Measurements from ENCODE around the gene BOD1L1.

Gene BOD1L1

DNA sequence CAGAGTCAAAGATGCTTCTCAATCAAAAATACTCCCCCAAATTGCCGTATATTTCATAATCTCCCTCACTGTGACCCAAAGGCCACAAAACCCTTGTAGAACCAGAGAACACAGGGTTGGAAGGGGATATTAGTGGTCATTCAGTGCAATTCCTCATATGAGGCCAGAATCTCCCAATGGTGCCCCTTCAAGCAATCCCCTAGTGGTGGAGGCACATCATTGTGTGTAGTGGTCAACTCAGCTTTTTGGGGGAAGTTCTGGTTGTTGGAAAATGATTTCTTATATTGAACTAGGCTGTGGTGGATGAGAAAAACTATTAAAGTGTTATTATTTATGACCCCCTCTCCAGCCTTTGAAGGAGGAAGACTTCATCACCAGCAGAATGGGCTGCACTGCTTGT, 17.6 kb upstream of the BOD1L1 start:
- peaks cover 0 to 4% of the 10 kb centered on the region in 2 donors for H3K4me1 ChIP-seq (ENCODE audit: control insufficient read depth in 1 of 2, insufficient read depth in 2 of 2, low read length in 2 of 2)
- H3K9me3 ChIP-seq (ENCODE audit: control insufficient read depth in 1 of 2, low read length in 2 of 2) = no peaks in the 10 kb centered on the region
- no peaks in the 10 kb centered on the region for H3K36me3 ChIP-seq (ENCODE audit: control insufficient read depth in 1 of 2, insufficient read depth in 2 of 2, low read length in 2 of 2)
- no peaks in the 10 kb centered on the region for H3K27me3 ChIP-seq (ENCODE audit: low read depth, low read length)
- H3K27ac ChIP-seq (ENCODE audit: low read length) = no peak overlapping the region
- H3K4me3 ChIP-seq (ENCODE audit: low read depth in 1 of 2, low read length in 2 of 2) = no peak overlapping the region

DNA sequence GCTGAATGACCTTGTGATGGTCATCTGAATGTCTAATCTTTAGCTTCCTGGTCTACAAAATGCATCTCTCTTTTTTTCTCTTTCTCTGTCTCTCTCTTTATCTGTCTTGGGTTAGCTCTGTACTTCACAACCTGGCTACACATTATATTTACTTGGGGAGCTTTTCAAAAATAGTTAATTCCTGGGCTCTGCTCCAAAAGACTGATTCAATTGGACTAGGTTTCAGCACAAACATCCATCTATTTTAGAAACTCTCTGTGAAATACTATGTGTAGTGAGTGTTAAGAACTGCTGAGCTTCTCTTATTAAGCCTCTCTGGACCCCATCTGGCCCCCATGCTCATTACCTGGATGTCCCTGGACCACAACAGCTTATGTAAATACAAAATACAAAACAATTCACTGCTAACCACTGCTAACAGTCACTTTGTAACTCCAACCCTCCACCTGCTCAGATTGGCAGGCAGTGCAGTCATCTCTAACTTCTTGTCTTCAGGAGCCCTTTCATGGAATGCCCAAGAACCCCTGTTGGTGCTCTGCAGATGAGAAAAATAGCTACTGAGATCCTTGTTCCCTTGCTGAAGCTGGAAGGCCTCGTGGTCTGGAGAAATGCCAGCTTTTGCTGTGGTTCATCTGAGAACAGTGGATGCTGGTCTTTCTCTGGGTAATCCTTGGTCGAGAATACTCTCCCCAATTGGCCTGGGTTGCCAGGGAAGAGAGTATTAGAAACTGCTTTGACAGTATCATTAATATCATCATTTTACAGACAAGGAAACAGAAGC, 14.8 kb upstream of the BOD1L1 start:
- peaks cover 0 to 4% of the 10 kb centered on the region in 2 donors for H3K4me1 ChIP-seq (ENCODE audit: control insufficient read depth in 1 of 2, insufficient read depth in 2 of 2, low read length in 2 of 2)
- H3K27ac ChIP-seq (ENCODE audit: low read length) = no peak overlapping the region
- no peak overlapping the region for H3K4me3 ChIP-seq (ENCODE audit: low read depth in 1 of 2, low read length in 2 of 2)
- H3K9me3 ChIP-seq (ENCODE audit: control insufficient read depth in 1 of 2, low read length in 2 of 2) = no peaks in the 10 kb centered on the region
- no peaks in the 10 kb centered on the region for H3K36me3 ChIP-seq (ENCODE audit: control insufficient read depth in 1 of 2, insufficient read depth in 2 of 2, low read length in 2 of 2)
- no peaks in the 10 kb centered on the region for H3K27me3 ChIP-seq (ENCODE audit: low read depth, low read length)

DNA sequence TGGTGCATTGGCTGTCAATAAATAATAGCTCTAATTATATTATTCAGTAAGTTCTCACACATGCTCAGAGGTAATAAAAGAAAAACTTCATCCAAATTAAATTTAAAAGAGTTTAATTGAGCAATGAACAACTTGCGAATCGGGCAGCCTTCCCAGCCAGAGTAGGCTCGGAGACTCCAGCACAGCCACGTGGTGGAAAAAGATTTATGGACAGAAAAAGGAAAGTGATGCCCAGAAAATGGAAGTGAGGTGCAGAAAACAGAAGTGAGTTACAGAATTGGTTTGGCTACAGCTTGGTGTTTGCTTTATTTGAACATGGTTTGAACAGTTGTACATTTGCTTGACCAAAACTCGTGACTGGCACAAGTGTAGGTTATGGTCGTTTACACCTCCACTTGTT, 13.6 kb upstream of the BOD1L1 start:
- Histone ChIP-seq H3K4me1 (ENCODE audit: control insufficient read depth in 1 of 2, insufficient read depth in 2 of 2, low read length in 2 of 2) (peaks cover 0 to 4% of the 10 kb centered on the region in 2 donors), H3K27ac (ENCODE audit: low read length) (no peak overlapping the region), H3K36me3 (ENCODE audit: control insufficient read depth in 1 of 2, insufficient read depth in 2 of 2, low read length in 2 of 2) (no peaks in the 10 kb centered on the region), H3K9me3 (ENCODE audit: control insufficient read depth in 1 of 2, low read length in 2 of 2) (no peaks in the 10 kb centered on the region), H3K27me3 (ENCODE audit: low read depth, low read length) (no peaks in the 10 kb centered on the region), H3K4me3 (ENCODE audit: low read depth in 1 of 2, low read length in 2 of 2) (no peak overlapping the region)

DNA sequence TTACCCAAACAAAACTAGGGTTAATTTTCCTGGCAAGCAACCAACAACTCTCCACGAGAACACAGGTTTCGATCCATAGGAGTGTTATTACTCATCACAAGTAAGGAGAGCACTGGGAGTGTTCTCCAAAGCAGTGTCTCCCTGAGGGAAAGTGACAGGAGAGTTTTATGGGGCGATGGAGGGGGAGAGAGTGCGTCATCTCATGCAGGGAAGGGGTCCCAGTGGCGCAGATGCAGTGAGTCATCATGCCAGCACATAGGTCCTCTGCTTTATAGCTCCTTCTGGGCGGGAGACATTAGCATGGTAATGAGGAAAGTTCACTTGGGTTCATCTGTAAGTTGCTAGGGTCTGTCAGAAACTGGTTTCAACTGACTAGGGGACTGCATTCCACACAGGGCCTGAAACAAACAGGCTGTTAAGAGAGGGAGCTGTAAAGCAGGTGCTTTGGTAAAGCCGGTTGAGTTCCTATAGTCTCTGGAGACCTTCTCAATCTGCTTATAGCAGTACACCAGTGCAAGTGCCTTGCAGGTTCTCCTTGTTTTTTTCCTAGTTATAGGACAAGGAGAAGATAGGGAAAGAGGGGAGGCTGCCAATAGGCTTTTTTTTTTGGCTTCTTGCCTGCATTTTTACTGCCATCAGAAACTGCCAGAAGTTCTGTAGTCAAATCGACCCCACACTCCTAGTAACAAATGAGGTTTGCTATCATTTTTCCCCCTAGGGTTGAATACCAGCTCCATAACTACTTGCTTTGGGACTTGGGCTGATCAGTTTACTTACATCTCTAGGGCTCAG, 12.8 kb upstream of the BOD1L1 start:
- H3K27ac ChIP-seq (ENCODE audit: low read length) = no peak overlapping the region
- no peak overlapping the region for H3K4me3 ChIP-seq (ENCODE audit: low read depth in 1 of 2, low read length in 2 of 2)
- no peaks in the 10 kb centered on the region for H3K36me3 ChIP-seq (ENCODE audit: control insufficient read depth in 1 of 2, insufficient read depth in 2 of 2, low read length in 2 of 2)
- no peaks in the 10 kb centered on the region for H3K27me3 ChIP-seq (ENCODE audit: low read depth, low read length)
- H3K9me3 ChIP-seq (ENCODE audit: control insufficient read depth in 1 of 2, low read length in 2 of 2) = no peaks in the 10 kb centered on the region
- peaks cover 0 to 4% of the 10 kb centered on the region in 2 donors for H3K4me1 ChIP-seq (ENCODE audit: control insufficient read depth in 1 of 2, insufficient read depth in 2 of 2, low read length in 2 of 2)

- Histone ChIP-seq H3K4me1 (ENCODE audit: control insufficient read depth in 1 of 2, insufficient read depth in 2 of 2, low read length in 2 of 2) (no peaks in the 10 kb centered on the region), H3K27ac (ENCODE audit: low read length) (no peak overlapping the region), H3K9me3 (ENCODE audit: control insufficient read depth in 1 of 2, low read length in 2 of 2) (no peaks in the 10 kb centered on the region), H3K36me3 (ENCODE audit: control insufficient read depth in 1 of 2, insufficient read depth in 2 of 2, low read length in 2 of 2) (no peaks in the 10 kb centered on the region), H3K4me3 (ENCODE audit: low read depth in 1 of 2, low read length in 2 of 2) (no peak overlapping the region), H3K27me3 (ENCODE audit: low read depth, low read length) (no peaks in the 10 kb centered on the region)
Observed at GRCh38 chr4:13635286-13635799, 7.8 kb upstream of the BOD1L1 start.

DNA sequence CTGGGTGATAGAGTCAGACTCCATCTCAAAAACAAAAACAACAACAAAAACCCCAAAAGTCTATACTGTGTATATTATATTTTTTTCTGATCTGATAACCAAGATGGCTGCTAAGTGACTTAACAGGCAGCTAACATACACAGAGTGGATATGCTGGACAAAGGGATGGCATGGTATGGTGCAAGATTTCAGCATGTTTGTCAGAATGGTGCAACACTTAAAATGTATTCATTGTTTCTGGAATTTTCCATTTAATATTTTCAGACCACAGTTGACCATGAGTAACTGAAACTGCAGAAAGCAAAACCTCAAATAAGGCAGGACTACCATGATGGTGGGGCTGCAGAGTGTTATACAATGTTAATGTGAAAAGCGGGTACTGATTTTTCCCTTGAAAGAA, 6.1 kb upstream of the BOD1L1 start:
- peaks cover 0 to 2% of the 10 kb centered on the region in 2 donors for H3K4me1 ChIP-seq (ENCODE audit: control insufficient read depth in 1 of 2, insufficient read depth in 2 of 2, low read length in 2 of 2)
- H3K36me3 ChIP-seq (ENCODE audit: control insufficient read depth in 1 of 2, insufficient read depth in 2 of 2, low read length in 2 of 2) = no peaks in the 10 kb centered on the region
- no peak overlapping the region for H3K27ac ChIP-seq (ENCODE audit: low read length)
- no peaks in the 10 kb centered on the region for H3K27me3 ChIP-seq (ENCODE audit: low read depth, low read length)
- no peak overlapping the region for H3K4me3 ChIP-seq (ENCODE audit: low read depth in 1 of 2, low read length in 2 of 2)
- H3K9me3 ChIP-seq (ENCODE audit: control insufficient read depth in 1 of 2, low read length in 2 of 2) = no peaks in the 10 kb centered on the region

DNA sequence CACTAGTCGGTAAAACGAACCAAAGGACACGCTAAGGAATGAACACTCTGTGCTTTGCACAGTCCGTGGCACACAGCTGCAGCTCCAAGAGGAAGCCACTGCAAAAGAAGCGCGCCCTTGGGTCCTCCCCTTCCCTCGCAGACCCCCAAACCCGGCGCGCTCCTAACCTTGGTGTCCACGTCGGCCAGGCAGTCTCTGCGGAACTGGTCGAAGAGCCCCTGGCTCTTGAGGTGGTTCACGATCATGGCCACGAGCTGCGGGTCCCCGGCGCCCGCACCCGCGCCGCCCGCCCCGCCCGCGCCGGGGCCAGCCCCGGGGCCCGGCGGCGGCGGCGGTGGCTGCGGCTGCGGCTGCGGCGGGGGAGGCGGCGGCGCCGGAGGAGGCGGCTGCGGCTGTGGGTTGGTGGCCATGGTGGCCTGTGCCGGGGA, 333 bp downstream of the BOD1L1 start:
- Histone ChIP-seq H3K4me1 (ENCODE audit: control insufficient read depth in 1 of 2, insufficient read depth in 2 of 2, low read length in 2 of 2) (peaks cover 7 to 31% of the 10 kb centered on the region in 2 donors), H3K27me3 (ENCODE audit: low read depth, low read length) (no peaks in the 10 kb centered on the region), H3K9me3 (ENCODE audit: control insufficient read depth in 1 of 2, low read length in 2 of 2) (no peaks in the 10 kb centered on the region), H3K27ac (ENCODE audit: low read length) (peak overlapping the region; percentile 69), H3K4me3 (ENCODE audit: low read depth in 1 of 2, low read length in 2 of 2) (peak overlapping the region; percentile 97 to 99), H3K36me3 (ENCODE audit: control insufficient read depth in 1 of 2, insufficient read depth in 2 of 2, low read length in 2 of 2) (peaks cover 0 to 6% of the 10 kb centered on the region in 2 donors)

DNA sequence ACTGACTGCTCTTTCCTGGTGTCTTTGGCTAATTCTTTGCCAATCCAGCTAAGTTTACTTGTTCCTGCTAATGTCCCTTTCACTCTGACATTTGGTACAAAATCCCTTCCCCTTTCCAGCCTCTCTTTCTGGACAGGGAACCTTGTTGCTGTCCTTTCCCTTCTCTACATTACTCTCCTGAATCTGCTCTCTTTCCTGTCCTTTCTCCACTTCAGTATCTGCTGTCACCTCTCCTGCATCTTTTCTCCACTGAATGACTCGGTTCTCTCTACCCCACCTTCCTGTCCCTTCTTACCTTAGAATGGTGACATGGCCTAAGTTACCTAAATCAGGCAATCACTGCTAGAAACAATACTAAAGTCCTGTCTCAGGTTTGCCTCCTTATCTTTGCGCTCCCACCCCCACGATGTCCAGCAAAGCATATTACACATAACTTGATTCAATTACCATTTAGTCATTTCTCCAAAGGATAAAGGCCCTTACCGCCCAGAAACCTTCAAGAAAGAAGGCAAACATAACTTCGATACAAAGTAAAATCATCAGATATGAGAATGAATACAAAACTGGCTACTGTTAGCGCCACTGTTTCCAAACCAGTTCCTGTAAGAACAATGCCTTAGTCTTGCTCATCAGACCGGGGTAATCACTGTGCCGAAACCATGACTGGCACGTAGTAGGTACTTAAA, 890 bp downstream of the BOD1L1 start:
- Histone ChIP-seq H3K36me3 (ENCODE audit: control insufficient read depth in 1 of 2, insufficient read depth in 2 of 2, low read length in 2 of 2) (peaks cover 0 to 6% of the 10 kb centered on the region in 2 donors), H3K4me1 (ENCODE audit: control insufficient read depth in 1 of 2, insufficient read depth in 2 of 2, low read length in 2 of 2) (peaks cover 7 to 31% of the 10 kb centered on the region in 2 donors), H3K9me3 (ENCODE audit: control insufficient read depth in 1 of 2, low read length in 2 of 2) (no peaks in the 10 kb centered on the region), H3K27me3 (ENCODE audit: low read depth, low read length) (no peaks in the 10 kb centered on the region), H3K27ac (ENCODE audit: low read length) (peak overlapping the region; percentile 69), H3K4me3 (ENCODE audit: low read depth in 1 of 2, low read length in 2 of 2) (peak overlapping the region; percentile 97 to 99)

DNA sequence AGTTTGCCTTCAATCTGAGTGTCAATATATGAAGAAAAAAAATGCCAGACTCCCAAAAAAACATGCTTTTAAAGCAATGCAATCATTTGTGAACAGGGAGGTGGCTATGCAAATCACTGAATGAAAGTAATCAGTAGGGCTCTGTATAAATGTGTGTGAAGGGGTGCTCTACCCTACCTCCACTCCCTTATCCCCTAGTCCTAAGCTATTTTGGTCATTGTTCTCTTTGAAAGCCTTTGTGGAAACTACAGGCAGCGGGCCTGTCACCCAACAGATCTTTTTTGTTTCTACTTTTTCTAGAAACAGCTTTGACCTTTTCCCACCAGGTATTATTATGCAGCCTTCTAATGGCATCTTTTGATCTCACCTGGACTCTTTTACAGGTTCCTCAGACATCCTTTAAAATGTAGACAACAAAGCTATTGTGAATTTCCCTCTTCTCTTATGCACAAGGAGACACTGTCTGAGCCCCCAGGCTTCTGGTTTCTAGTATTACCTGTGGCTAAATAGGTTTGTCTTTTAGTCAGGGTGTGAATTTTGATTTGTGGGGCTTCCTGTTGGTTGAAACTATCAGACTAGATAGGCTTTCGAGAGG, 9.2 kb downstream of the BOD1L1 start:
- H3K9me3 ChIP-seq (ENCODE audit: control insufficient read depth in 1 of 2, low read length in 2 of 2) = no peaks in the 10 kb centered on the region
- H3K27me3 ChIP-seq (ENCODE audit: low read depth, low read length) = no peaks in the 10 kb centered on the region
- no peak overlapping the region for H3K27ac ChIP-seq (ENCODE audit: low read length)
- peaks cover 27 to 34% of the 10 kb centered on the region in 2 donors for H3K36me3 ChIP-seq (ENCODE audit: control insufficient read depth in 1 of 2, insufficient read depth in 2 of 2, low read length in 2 of 2)
- H3K4me3 ChIP-seq (ENCODE audit: low read depth in 1 of 2, low read length in 2 of 2) = no peak overlapping the region
- H3K4me1 ChIP-seq (ENCODE audit: control insufficient read depth in 1 of 2, insufficient read depth in 2 of 2, low read length in 2 of 2) = peaks cover 0 to 8% of the 10 kb centered on the region in 2 donors

GRCh38 chr4:13617801-13618200, 9.7 kb downstream of the BOD1L1 start:
- Histone ChIP-seq H3K27me3 (ENCODE audit: low read depth, low read length) (no peaks in the 10 kb centered on the region), H3K4me3 (ENCODE audit: low read depth in 1 of 2, low read length in 2 of 2) (no peak overlapping the region), H3K4me1 (ENCODE audit: control insufficient read depth in 1 of 2, insufficient read depth in 2 of 2, low read length in 2 of 2) (peaks cover 0 to 9% of the 10 kb centered on the region in 2 donors), H3K27ac (ENCODE audit: low read length) (no peak overlapping the region), H3K36me3 (ENCODE audit: control insufficient read depth in 1 of 2, insufficient read depth in 2 of 2, low read length in 2 of 2) (peaks cover 26 to 38% of the 10 kb centered on the region in 2 donors), H3K9me3 (ENCODE audit: control insufficient read depth in 1 of 2, low read length in 2 of 2) (no peaks in the 10 kb centered on the region)
